AG09319 (cell line): ENCODE data around the gene SGK1.
A peak's percentile ranks its signal among the peaks of the same experiment; 100 is the strongest.

Experiments used
- DNase-seq: peaks from one replicate; pipeline ENCODE4 v3.0.0-alpha.2; 2010; ENCODE audit warnings: low read depth; ENCODE audit errors: extremely low read depth
- CTCF ChIP-seq: IDR thresholded peaks from 2 replicates; pipeline ENCODE4 v1.5.1; 2011; ENCODE audit warnings: low read depth, mild to moderate bottlenecking, inconsistent platforms, low read length, moderate library complexity

SGK1 gene

GRCh38 chr6:134134654-134135053 is 183.3 kb downstream of the SGK1 start:
- TF ChIP-seq CTCF: no peak

GRCh38 chr6:134132494-134133141 is 185.3 kb downstream of the SGK1 start:
- TF ChIP-seq CTCF: no peak

More at GRCh38 chr6:134134654-134135053, 183.3 kb downstream of the SGK1 start:
- no peak for DNase-seq

GRCh38 chr6:134131530-134132139 is 186.3 kb downstream of the SGK1 start:
- no peak for DNase-seq
- TF ChIP-seq CTCF: no peak

More at GRCh38 chr6:134132494-134133141, 185.3 kb downstream of the SGK1 start:
- DNase-seq: no peak

- no peak for TF ChIP-seq CTCF
- DNase-seq: no peak
These were observed 189.8 kb downstream of the SGK1 start for GRCh38 chr6:134128146-134128545.

GRCh38 chr6:134123666-134124208 is 194.2 kb downstream of the SGK1 start:
- DNase-seq: peak; percentile 19
- TF ChIP-seq CTCF: peak; percentile 54

GRCh38 chr6:134122775-134123174 is 195.1 kb downstream of the SGK1 start:
- TF ChIP-seq CTCF: no peak
- no peak for DNase-seq

GRCh38 chr6:134119486-134119885 is 198.4 kb downstream of the SGK1 start:
- no peak for TF ChIP-seq CTCF
- no peak for DNase-seq
